PFSK-1 (cell line): Measurements from ENCODE around the gene PDZD2.

Experiments
- FOXP2 ChIP-seq: optimal IDR thresholded peaks from 2 replicates; pipeline ENCODE3; 2011; ENCODE audit warnings: borderline replicate concordance, control low read depth, inconsistent platforms; ENCODE audit not compliant: insufficient read depth; ENCODE audit errors: extremely low read length, extremely low read depth
- POLR2AphosphoS5 ChIP-seq: IDR thresholded peaks from 2 replicates; pipeline ENCODE4 v1.6.1; 2012; ENCODE audit warnings: low read depth, mild to moderate bottlenecking, control low read depth, low read length, moderate library complexity
- SIN3A ChIP-seq: IDR thresholded peaks from 2 replicates; pipeline ENCODE4 v1.6.1; 2012; ENCODE audit warnings: mild to moderate bottlenecking, low read length, moderate library complexity, borderline replicate concordance; ENCODE audit not compliant: insufficient read depth
- TAF1 ChIP-seq: IDR thresholded peaks from 2 replicates; pipeline ENCODE4 v1.6.1; 2012; ENCODE audit warnings: low read length, control low read depth, borderline replicate concordance; ENCODE audit not compliant: insufficient read depth
- TF ChIP-seq, protein P1 (sequence below), 2 experiments: IDR thresholded peaks; 2 replicates each; pipeline versions ENCODE4 v1.6.1 to v1.8.0; 2011 to 2012; ENCODE audit warnings: low read depth in 2 of 2, low read length in 2 of 2, control low read depth in 1 of 2, inconsistent platforms in 1 of 2, mild to moderate bottlenecking in 1 of 2, moderate library complexity in 1 of 2; ENCODE audit not compliant: insufficient read depth in 1 of 2

The PDZD2 gene

DNA sequence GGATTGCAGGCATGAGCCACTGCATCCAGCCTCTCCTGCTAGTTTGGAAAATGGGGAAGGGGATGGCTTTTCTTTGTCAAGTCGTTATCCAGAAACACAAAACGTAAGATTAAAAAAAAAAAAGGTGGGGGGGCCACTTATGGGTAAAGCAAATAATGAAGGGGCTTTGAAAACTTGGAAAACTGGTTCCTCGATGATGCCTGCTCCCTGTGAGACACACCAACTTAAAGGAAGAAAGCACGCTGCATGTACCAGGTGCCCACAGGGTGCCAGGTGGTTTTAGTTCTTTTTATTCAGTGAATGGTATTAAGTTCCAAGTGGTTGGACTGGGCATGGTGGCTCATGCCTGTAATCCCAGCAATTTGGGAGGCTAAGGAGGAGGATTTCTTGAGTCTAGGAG is 365.1 kb downstream of the PDZD2 start:
- TF ChIP-seq TAF1: no peak
- TF ChIP-seq, protein P1, sequence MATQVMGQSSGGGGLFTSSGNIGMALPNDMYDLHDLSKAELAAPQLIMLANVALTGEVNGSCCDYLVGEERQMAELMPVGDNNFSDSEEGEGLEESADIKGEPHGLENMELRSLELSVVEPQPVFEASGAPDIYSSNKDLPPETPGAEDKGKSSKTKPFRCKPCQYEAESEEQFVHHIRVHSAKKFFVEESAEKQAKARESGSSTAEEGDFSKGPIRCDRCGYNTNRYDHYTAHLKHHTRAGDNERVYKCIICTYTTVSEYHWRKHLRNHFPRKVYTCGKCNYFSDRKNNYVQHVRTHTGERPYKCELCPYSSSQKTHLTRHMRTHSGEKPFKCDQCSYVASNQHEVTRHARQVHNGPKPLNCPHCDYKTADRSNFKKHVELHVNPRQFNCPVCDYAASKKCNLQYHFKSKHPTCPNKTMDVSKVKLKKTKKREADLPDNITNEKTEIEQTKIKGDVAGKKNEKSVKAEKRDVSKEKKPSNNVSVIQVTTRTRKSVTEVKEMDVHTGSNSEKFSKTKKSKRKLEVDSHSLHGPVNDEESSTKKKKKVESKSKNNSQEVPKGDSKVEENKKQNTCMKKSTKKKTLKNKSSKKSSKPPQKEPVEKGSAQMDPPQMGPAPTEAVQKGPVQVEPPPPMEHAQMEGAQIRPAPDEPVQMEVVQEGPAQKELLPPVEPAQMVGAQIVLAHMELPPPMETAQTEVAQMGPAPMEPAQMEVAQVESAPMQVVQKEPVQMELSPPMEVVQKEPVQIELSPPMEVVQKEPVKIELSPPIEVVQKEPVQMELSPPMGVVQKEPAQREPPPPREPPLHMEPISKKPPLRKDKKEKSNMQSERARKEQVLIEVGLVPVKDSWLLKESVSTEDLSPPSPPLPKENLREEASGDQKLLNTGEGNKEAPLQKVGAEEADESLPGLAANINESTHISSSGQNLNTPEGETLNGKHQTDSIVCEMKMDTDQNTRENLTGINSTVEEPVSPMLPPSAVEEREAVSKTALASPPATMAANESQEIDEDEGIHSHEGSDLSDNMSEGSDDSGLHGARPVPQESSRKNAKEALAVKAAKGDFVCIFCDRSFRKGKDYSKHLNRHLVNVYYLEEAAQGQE (IDR thresholded peaks at IDR 0.05; ENCODE audit: insufficient read depth in 1 of 2, low read depth in 2 of 2, low read length in 2 of 2): no peak
- no peak for TF ChIP-seq POLR2AphosphoS5
- no peak for TF ChIP-seq FOXP2

DNA sequence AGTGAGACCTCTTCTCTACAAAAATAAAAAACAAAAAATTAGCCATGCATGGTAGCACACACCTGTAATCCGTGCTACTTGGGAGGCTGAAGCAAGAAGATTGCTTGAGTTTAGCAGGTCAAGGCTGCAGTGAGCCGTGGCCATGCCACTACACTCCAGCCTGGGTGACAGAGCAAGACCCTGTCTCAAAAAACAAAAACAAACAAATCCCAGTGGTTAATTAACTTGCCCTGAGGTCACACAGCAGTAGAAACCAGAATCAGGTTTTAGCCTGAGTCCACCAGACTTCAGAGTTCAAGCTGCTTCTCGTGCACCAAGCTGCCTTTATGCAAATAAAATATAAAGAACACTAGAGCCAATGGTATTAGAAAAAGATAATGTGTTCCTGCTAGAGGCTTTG is 365.5 kb downstream of the PDZD2 start:
- TF ChIP-seq FOXP2: no peak
- TF ChIP-seq SIN3A: no peak
- no peak for TF ChIP-seq POLR2AphosphoS5
- TF ChIP-seq TAF1: no peak
- TF ChIP-seq, protein P1 (IDR thresholded peaks at IDR 0.05; ENCODE audit: insufficient read depth in 1 of 2, low read depth in 2 of 2, low read length in 2 of 2): no peak

DNA sequence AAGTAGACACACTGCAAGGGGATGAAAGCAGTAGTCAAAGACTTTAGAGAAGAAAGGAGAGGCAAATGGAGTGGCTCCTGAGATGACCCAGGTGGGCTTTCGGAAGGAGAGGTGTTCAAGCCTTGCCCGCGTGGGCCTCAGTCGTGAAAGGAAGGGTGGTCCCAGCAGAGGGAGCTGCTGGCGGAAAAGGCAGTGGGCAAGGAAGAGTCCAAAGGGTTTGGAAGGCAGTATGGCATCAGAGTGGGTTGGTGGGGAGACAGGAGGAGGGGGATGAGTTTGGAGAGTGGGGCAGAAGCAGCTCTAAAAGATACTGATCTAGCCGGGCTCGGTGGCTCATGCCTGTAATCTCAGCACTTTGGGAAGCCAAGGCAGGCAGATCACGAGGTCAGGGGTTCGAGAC is 369.8 kb downstream of the PDZD2 start:
- no peak for TF ChIP-seq TAF1
- no peak for TF ChIP-seq POLR2AphosphoS5
- TF ChIP-seq FOXP2: no peak
- TF ChIP-seq, protein P1 (IDR thresholded peaks at IDR 0.05; ENCODE audit: insufficient read depth in 1 of 2, low read depth in 2 of 2, low read length in 2 of 2): no peak
- TF ChIP-seq SIN3A: no peak

DNA sequence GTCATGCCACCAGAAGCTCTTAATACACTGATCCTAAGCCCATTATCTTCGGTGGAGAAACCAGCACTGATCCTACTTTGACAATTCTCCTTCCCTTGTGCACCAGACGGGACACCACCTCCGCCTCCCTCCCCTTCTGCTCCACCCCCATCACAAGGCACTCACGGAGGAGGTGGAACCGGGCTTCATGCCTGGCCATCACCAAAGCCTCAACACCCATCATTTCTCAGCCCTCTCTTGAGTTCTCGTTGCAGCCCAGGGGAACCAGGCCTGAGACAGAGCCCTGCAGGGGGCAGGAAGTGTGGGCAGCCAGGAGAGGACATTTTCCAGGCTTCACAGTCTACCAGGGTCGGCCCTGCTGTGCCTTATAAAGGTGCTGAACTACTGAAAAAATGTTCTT is 374.7 kb downstream of the PDZD2 start:
- no peak for TF ChIP-seq TAF1
- TF ChIP-seq SIN3A: no peak
- TF ChIP-seq FOXP2: no peak
- TF ChIP-seq, protein P1 (IDR thresholded peaks at IDR 0.05; ENCODE audit: insufficient read depth in 1 of 2, low read depth in 2 of 2, low read length in 2 of 2): no peak
- no peak for TF ChIP-seq POLR2AphosphoS5

DNA sequence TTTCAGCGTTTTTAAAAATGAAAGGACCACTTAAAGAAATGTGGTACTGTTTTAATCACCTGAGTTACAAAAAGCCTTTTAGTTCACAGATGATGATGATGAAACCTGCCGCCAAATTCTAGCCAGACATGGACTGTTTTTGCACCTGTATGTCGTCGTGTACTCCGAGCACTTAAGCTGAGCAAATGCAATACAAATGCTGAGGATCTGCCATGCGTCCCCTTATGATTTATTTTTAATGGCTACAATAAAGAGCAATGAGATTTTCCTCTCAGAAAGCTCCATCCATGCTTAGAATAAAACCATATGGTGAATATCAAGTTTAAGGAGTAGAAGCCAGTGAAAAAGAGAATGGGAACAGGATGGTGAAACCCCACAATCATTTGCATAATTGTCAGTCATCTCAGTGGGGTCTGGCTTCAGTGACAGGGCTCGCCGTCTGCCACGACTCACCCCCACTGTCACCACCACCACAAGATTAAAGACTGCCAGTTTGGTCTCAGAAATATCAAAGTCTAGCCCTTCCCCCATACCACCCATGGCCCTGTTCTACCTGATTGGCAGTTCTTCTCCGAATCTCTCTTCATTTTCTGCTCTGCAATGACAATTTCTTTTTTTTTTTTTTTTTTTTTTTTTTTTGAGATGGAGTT is 375.3 kb downstream of the PDZD2 start:
- TF ChIP-seq FOXP2 (no peak), SIN3A (no peak), TAF1 (no peak), POLR2AphosphoS5 (no peak)
- TF ChIP-seq, protein P1 (IDR thresholded peaks at IDR 0.05; ENCODE audit: insufficient read depth in 1 of 2, low read depth in 2 of 2, low read length in 2 of 2): no peak
